DLD1 (cell line): ENCODE measurements around the gene BRS3.
"Not testable (repeated sequence)": the region's sequence is repeated elsewhere in the genome, so short reads cannot be mapped to it uniquely, and the experiment has no call there.

Source experiments
- in situ Hi-C: cut with HindIII; loops from 2 replicates; pipeline ENCODE4 v1.10.0; 2017; ENCODE audit warnings: low sequenced_read_pairs

BRS3 gene

GRCh38 chrX:136487647-136488046 is at the start of gene BRS3:
TSS of gene BRS3 (plus strand) at chrX:136487947. CDS start at chrX:136488115, 168 bp downstream.
- in situ Hi-C loops, result no loop called here

GRCh38 chrX:136438192-136438591 is 49.6 kb upstream of the BRS3 start:
- in situ Hi-C loops, result no loop called here

- in situ Hi-C loops, result not testable (repeated sequence)
These were observed 42.1 kb upstream of the BRS3 start for GRCh38 chrX:136445674-136446073.

- in situ Hi-C loops, result no loop called here
These were observed 41.5 kb upstream of the BRS3 start for GRCh38 chrX:136446208-136446607.

GRCh38 chrX:136447308-136447707 is 40.4 kb upstream of the BRS3 start:
- in situ Hi-C loops, result no loop called here

- in situ Hi-C loops, result no loop called here
These were observed 39.8 kb upstream of the BRS3 start for GRCh38 chrX:136447968-136448367.

- in situ Hi-C loops, result no loop called here
These were observed 37.5 kb upstream of the BRS3 start for GRCh38 chrX:136450050-136450830.

- in situ Hi-C loops, result no loop called here
These were observed 35.1 kb upstream of the BRS3 start for GRCh38 chrX:136452614-136453013.

- in situ Hi-C loops, result no loop called here
These were observed 34.6 kb upstream of the BRS3 start for GRCh38 chrX:136453114-136453513.

GRCh38 chrX:136453771-136454170 is 34.0 kb upstream of the BRS3 start:
- in situ Hi-C loops, result no loop called here

GRCh38 chrX:136456133-136456532 is 31.6 kb upstream of the BRS3 start:
- in situ Hi-C loops, result no loop called here

GRCh38 chrX:136457303-136457917 is 30.3 kb upstream of the BRS3 start:
- in situ Hi-C loops, result no loop called here

- in situ Hi-C loops, result no loop called here
These were observed 23.2 kb upstream of the BRS3 start for GRCh38 chrX:136464589-136464988.

- in situ Hi-C loops, result no loop called here
These were observed 20.4 kb upstream of the BRS3 start for GRCh38 chrX:136467303-136467702.

- in situ Hi-C loops, result no loop called here
These were observed 19.2 kb upstream of the BRS3 start for GRCh38 chrX:136468391-136469103.

- in situ Hi-C loops, result no loop called here
These were observed 14.1 kb upstream of the BRS3 start for GRCh38 chrX:136473663-136474062.

- in situ Hi-C loops, result no loop called here
These were observed 12.5 kb upstream of the BRS3 start for GRCh38 chrX:136475236-136475635.

GRCh38 chrX:136476501-136476900 is 11.2 kb upstream of the BRS3 start:
- in situ Hi-C loops, result no loop called here

GRCh38 chrX:136477026-136477425 is 10.7 kb upstream of the BRS3 start:
- in situ Hi-C loops, result no loop called here

- in situ Hi-C loops, result no loop called here
These were observed 7.4 kb upstream of the BRS3 start for GRCh38 chrX:136480383-136480782.

- in situ Hi-C loops, result no loop called here
These were observed 959 bp downstream of the BRS3 start for GRCh38 chrX:136488706-136489105.

GRCh38 chrX:136491832-136492231 is 4.1 kb downstream of the BRS3 start:
- in situ Hi-C loops, result no loop called here
